A549 (cell line): ENCODE results near the gene MMS19. TPM values are rescaled to one million over a fixed set of nuclear protein-coding genes. Genes with fewer than 3 reads are reported as not detected.

ENCODE experiments used
- ATAC-seq, 2 experiments: fragments of 200-7000 bp in 1 of 2; fragments of >200 bp in 1 of 2; cut with Nextera tagmentation in 1 of 2; cut with Tn5 transposase in 1 of 2; 3 replicates each; pipeline versions ENCODE4 v1.8.0 to v1.9.1; 2018 to 2020; ENCODE audit warnings: mild to moderate bottlenecking in 1 of 2, moderate library complexity in 1 of 2
- CTCF ChIA-PET: fragments of 300-600 bp; sonication (Branson Sonifier 250); formaldehyde crosslinking; extraction: SDS; loops from one replicate; lab custom pipeline; 2021; ENCODE audit warnings: antibody characterized with exemption, inconsistent platforms; lab: Yijun Ruan, JAX
- POLR2A ChIA-PET: fragments of 350-600 bp; formaldehyde crosslinking; extraction: SDS; loops from one replicate; lab custom pipeline; 2021; ENCODE audit warnings: antibody characterized with exemption, inconsistent platforms; lab: Yijun Ruan, JAX
- DNase-seq, 2 experiments: peaks; one replicate each; pipeline versions ENCODE4 v3.0.0 to v3.0.0-alpha.2; 2011 to 2016; ENCODE audit warnings: low read depth in 1 of 2, low spot score in 1 of 2
- FAIRE-seq: peaks from 2 replicates; lab custom pipeline; 2011; peaks lifted over from hg19 to GRCh38; lab: Jason Lieb, UNC
- H3K27ac ChIP-seq, 2 experiments: fragments of >200 bp; sonication (Bioruptor Twin); formaldehyde crosslinking; 3 replicates each; pipeline ENCODE4 v1.5.1; 2016 to 2017
- H3K4me1 ChIP-seq: fragments of >200 bp; sonication (Bioruptor Twin); formaldehyde crosslinking; 3 replicates; pipeline ENCODE4 v1.6.1; 2016
- H3K4me2 ChIP-seq: fragments of >200 bp; sonication (Bioruptor Twin); formaldehyde crosslinking; 3 replicates; pipeline ENCODE4 v1.6.1; 2016
- H3K4me3 ChIP-seq: fragments of >200 bp; sonication (Bioruptor Twin); formaldehyde crosslinking; 3 replicates; pipeline ENCODE4 v1.5.1; 2016
- H3K9me3 ChIP-seq: fragments of >200 bp; sonication (Bioruptor Twin); formaldehyde crosslinking; 3 replicates; pipeline ENCODE4 v1.6.1; 2016
- BHLHE40 ChIP-seq: IDR thresholded peaks from 2 replicates; pipeline ENCODE4 v1.6.1; 2012; ENCODE audit warnings: low read depth, low read length, inconsistent platforms
- CHD4 ChIP-seq: fragments of 200-600 bp; sonication (generic); IDR thresholded peaks from 2 replicates; pipeline ENCODE4 v1.6.1; 2016; ENCODE audit warnings: antibody characterized with exemption, mild to moderate bottlenecking, borderline replicate concordance
- EHF ChIP-seq: fragments of 250-450 bp; sonication (Bioruptor Pico); IDR thresholded peaks from 2 replicates; pipeline ENCODE4 v1.5.0; 2020; ENCODE audit warnings: mild to moderate bottlenecking
- FOXS1 ChIP-seq: fragments of 250-450 bp; sonication (Bioruptor Pico); IDR thresholded peaks from 2 replicates; pipeline ENCODE4 v1.5.0; 2020; ENCODE audit warnings: mild to moderate bottlenecking, moderate library complexity
- HDAC2 ChIP-seq: fragments of 200-600 bp; sonication (generic); IDR thresholded peaks from 2 replicates; pipeline ENCODE4 v1.6.1; 2016
- MAZ ChIP-seq: fragments of 150-350 bp; IDR thresholded peaks from 2 replicates; pipeline ENCODE4 v1.6.1; 2014; ENCODE audit warnings: antibody characterized with exemption, low read depth, low read length, borderline replicate concordance
- MYC ChIP-seq: IDR thresholded peaks from 2 replicates; pipeline ENCODE4 v1.6.1; 2012; ENCODE audit warnings: mild to moderate bottlenecking, inconsistent platforms, low read length, improper control_type of control experiment, borderline replicate concordance
- NPAS2 ChIP-seq: fragments of 250-450 bp; sonication (Bioruptor Pico); IDR thresholded peaks from 2 replicates; pipeline ENCODE4 v1.8.0; 2022; ENCODE audit warnings: mild to moderate bottlenecking, moderate library complexity, borderline replicate concordance
- POLR2AphosphoS2 ChIP-seq: conservative IDR thresholded peaks from 2 replicates; pipeline ENCODE4 v1.6.1; 2012; ENCODE audit warnings: low read length, improper control_type of control experiment, inconsistent platforms
- RAD21 ChIP-seq, 2 experiments: fragments of >200 bp in 1 of 2; sonication (Bioruptor Twin) in 1 of 2; formaldehyde crosslinking in 1 of 2; IDR thresholded peaks in 1 of 2; conservative IDR thresholded peaks in 1 of 2; 2 replicates in 1 of 2; 3 replicates in 1 of 2; pipeline ENCODE4 v1.6.1; 2012 to 2018; ENCODE audit warnings: inconsistent platforms in 1 of 2
- RNF2 ChIP-seq: fragments of 200-600 bp; sonication (generic); IDR thresholded peaks from 2 replicates; pipeline ENCODE4 v1.6.1; 2016; ENCODE audit warnings: low read depth, mild to moderate bottlenecking, antibody characterized with exemption, moderate library complexity, borderline replicate concordance
- ZFP36 ChIP-seq: fragments of 450-650 bp; IDR thresholded peaks from 2 replicates; pipeline ENCODE4 v1.6.1; 2014; ENCODE audit warnings: borderline replicate concordance; ENCODE audit not compliant: partially characterized antibody
- ZSCAN20 ChIP-seq: fragments of 250-450 bp; sonication (Bioruptor Pico); IDR thresholded peaks from 2 replicates; pipeline ENCODE4 v1.8.0; 2022; ENCODE audit warnings: mild to moderate bottlenecking, moderate library complexity
- WGBS: methylation state at CpG from one replicate; pipeline ENCODE4 v1.1.6; 2017; ENCODE audit errors: missing lambda C conversion rate; 5-methylcytosine and 5-hydroxymethylcytosine counted together
- polyA plus RNA-seq, 4 experiments: library from polyadenylated mRNA; depleted of rRNA in 3 of 4; stranded (reverse); fragments of >200 nt; fragmentation: RNase III in 1 of 4; extraction: RNeasy Plus Mini Kit Qiagen cat#74134 plus additional on column Dnase treatment in 1 of 4; gene quantifications; 2 replicates in 3 of 4; 3 replicates in 1 of 4; pipeline ENCODE4 v1.2.3, GENCODE V29; 2011 to 2017
- TF ChIP-seq, protein P1 (sequence below): fragments of 250-450 bp; sonication (Bioruptor Pico); IDR thresholded peaks from 2 replicates; pipeline ENCODE4 v1.5.0; 2020; ENCODE audit warnings: low read depth, mild to moderate bottlenecking, moderate library complexity
- TF ChIP-seq, protein P2 (sequence below): fragments of >200 bp; sonication (Bioruptor Twin); formaldehyde crosslinking; IDR thresholded peaks from 2 replicates; pipeline ENCODE4 v1.6.1; 2016
- TF ChIP-seq, protein P3 (sequence below): IDR thresholded peaks from 2 replicates; pipeline ENCODE4 v1.6.1; 2012
- TF ChIP-seq, protein P4 (sequence below): fragments of 450-650 bp; IDR thresholded peaks from 2 replicates; pipeline ENCODE4 v1.6.1; 2014; ENCODE audit warnings: antibody characterized with exemption

The MMS19 gene
- polyA plus RNA-seq, 2 of the 4 experiments (the other 2 are of a cell fraction), result 60.6 to 65.6 TPM

DNA sequence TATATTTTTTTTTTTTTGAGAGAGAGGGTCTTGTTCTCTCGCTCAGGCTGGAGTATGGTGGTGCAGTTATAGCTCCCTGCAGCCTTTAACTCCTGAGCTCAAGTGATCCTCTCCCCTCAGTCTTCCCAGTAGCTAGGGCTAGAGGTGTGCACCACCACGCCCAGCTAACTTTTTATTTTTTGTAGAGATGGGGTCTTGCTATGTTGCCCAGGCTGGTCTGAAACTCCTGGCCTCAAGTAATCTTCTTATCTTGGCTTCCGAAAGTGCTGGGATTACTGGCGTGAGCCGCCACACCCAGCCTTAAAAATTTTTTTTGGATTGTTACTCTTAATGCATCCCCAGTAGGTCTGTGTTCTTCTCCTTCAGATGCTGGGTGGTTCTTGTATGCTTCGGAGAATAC is 4.7 kb upstream of the MMS19 start:
- no peaks in the 10 kb centered on the region for H3K9me3 ChIP-seq
- ChIA-PET POLR2A (no interaction called here), CTCF (interaction anchor here (0.9 to 4.7 kb wide), 5 partner anchors 10 to 50 kb away, joined by 3 to 38 read pairs (median 4); no protein-coding TSS in a partner anchor)
- DNase-seq (no peak), ATAC-seq (no peak), FAIRE-seq (no peak)
- H3K4me3 ChIP-seq, result no peak overlapping the region
- H3K27ac ChIP-seq, result no peak overlapping the region
- no peak overlapping the region for H3K4me2 ChIP-seq
- whole genome bisulfite sequencing, result 90% methylated on average over 6 of the region's 6 CpGs
- no peak for TF ChIP-seq ZSCAN20 (CRISPR knock-in tag)
- no peak for TF ChIP-seq MAZ
- TF ChIP-seq, protein P1, sequence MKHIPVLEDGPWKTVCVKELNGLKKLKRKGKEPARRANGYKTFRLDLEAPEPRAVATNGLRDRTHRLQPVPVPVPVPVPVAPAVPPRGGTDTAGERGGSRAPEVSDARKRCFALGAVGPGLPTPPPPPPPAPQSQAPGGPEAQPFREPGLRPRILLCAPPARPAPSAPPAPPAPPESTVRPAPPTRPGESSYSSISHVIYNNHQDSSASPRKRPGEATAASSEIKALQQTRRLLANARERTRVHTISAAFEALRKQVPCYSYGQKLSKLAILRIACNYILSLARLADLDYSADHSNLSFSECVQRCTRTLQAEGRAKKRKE (CRISPR knock-in tag), result no peak
- TF ChIP-seq, protein P2, sequence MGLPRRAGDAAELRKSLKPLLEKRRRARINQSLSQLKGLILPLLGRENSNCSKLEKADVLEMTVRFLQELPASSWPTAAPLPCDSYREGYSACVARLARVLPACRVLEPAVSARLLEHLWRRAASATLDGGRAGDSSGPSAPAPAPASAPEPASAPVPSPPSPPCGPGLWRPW, result no peak
- TF ChIP-seq EHF (CRISPR knock-in tag), result no peak
- TF ChIP-seq RNF2, result no peak
- no peak for TF ChIP-seq NPAS2 (CRISPR knock-in tag)
- H3K4me1 ChIP-seq, result peaks cover 7% of the 10 kb centered on the region; the same call in 2 of the 3 replicates

DNA sequence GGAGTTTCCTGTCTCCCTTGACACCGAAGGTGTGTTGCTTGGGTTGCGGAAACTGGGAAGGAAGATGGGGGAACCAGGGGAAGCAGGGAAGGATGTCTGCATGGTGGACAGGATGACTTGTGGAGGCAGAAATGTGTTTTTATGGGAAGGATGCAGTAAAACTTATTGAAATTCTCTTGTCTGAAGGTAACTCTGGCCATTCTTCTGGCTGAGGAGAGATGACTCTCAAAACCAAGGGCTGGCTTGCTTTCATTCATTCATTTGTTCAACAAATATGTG is 2.0 kb upstream of the MMS19 start:
- FAIRE-seq (no peak), DNase-seq (no peak)
- TF ChIP-seq ZFP36, result no peak
- TF ChIP-seq FOXS1 (CRISPR knock-in tag), result no peak
- no peak for TF ChIP-seq MYC
- TF ChIP-seq RAD21 (conservative IDR thresholded peaks at IDR 0.05 in 1 of 2, IDR thresholded peaks at IDR 0.05 in 1 of 2), result no peak
- no peak for TF ChIP-seq CHD4
- no peak for TF ChIP-seq HDAC2
- TF ChIP-seq, protein P3, sequence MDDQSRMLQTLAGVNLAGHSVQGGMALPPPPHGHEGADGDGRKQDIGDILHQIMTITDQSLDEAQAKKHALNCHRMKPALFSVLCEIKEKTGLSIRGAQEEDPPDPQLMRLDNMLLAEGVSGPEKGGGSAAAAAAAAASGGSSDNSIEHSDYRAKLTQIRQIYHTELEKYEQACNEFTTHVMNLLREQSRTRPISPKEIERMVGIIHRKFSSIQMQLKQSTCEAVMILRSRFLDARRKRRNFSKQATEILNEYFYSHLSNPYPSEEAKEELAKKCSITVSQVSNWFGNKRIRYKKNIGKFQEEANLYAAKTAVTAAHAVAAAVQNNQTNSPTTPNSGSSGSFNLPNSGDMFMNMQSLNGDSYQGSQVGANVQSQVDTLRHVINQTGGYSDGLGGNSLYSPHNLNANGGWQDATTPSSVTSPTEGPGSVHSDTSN, result no peak
- TF ChIP-seq, all 56 proteins: peak for 0
- Histone ChIP-seq H3K4me1 (peaks cover 23% of the 10 kb centered on the region; the same call in 2 of the 3 replicates), H3K9me3 (no peaks in the 10 kb centered on the region), H3K27ac (no peak overlapping the region), H3K4me3 (peak overlapping the region; percentile 74; the same call in 1 of the 3 replicates), H3K4me2 (peak overlapping the region; percentile 76)
- CTCF ChIA-PET, result interaction anchor here (0.8 to 4.7 kb wide), 8 partner anchors 8 to 191 kb away, joined by 3 to 38 read pairs (median 4); no protein-coding TSS in a partner anchor
- POLR2A ChIA-PET, result no interaction called here
- WGBS, result 95% methylated on average over 2 of the region's 2 CpGs
- ATAC-seq, result no peak

DNA sequence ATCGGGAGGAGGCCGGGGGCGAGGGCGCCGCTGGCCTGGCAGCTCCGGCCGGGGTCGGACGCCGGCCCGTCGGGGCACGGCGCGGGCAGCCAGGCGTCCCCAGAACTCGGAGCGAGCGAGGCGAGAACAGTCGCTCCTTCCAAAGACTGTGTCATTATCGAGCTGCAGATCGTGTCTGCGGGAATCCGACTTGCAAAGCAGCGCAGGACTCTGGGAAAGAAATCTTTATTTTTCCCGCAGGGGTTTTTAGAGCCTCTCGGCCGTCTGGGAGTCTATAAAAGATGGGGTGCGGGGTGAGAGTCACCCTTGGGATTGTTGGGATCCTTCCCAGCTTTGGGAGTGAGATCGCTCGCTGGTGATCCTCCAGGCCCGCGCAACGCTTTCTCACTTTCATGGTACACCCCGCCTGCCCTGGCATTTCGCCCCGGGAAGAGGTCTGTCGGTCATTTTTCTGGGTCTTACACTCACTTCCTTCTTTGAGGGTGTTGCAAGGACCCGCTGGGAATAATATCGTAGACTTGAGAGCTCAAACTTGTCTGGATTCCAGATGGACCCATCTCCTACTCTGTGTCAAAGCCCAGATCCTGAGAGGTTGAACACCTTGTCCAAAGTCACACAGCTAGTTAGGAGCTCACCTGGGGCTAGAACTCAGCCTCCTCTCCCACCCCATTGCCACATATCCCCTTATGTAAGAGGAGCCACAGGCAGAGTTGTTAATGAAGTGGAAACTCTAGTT is 1.5 kb upstream of the MMS19 start:
- no peak for FAIRE-seq
- TF ChIP-seq ZFP36 (no peak), FOXS1 (CRISPR knock-in tag) (no peak), BHLHE40 (no peak), POLR2AphosphoS2 (no peak)
- TF ChIP-seq, protein P2, result no peak
- TF ChIP-seq, protein P4, sequence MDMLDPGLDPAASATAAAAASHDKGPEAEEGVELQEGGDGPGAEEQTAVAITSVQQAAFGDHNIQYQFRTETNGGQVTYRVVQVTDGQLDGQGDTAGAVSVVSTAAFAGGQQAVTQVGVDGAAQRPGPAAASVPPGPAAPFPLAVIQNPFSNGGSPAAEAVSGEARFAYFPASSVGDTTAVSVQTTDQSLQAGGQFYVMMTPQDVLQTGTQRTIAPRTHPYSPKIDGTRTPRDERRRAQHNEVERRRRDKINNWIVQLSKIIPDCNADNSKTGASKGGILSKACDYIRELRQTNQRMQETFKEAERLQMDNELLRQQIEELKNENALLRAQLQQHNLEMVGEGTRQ, result no peak
- ChIA-PET POLR2A (interaction anchor here (1.2 to 1.6 kb wide), 3 partner anchors 32 to 188 kb away, joined by 4 to 5 read pairs (median 5); partner anchors contain the start of gene AVPI1), CTCF (interaction anchor here (0.6 to 4.7 kb wide), 14 partner anchors 9 to 232 kb away, joined by 3 to 38 read pairs (median 4); partner anchors contain the start of gene FRAT1)
- no peaks in the 10 kb centered on the region for H3K9me3 ChIP-seq
- H3K4me2 ChIP-seq, result peak overlapping the region; percentile 76
- peak overlapping the region; percentile 74 for H3K4me3 ChIP-seq
- DNase-seq, result peak in 1 of 2 experiments; percentile 17
- ATAC-seq, result no peak; a peak in 1 of 6 replicates
- WGBS, result 34% methylated on average over 28 of the region's 41 CpGs
- peak overlapping the region; percentile 85 to 96 for H3K27ac ChIP-seq
- H3K4me1 ChIP-seq, result peaks cover 23% of the 10 kb centered on the region; the same call in 2 of the 3 replicates
